Keratinocyte (primary cell): Measurements from ENCODE around the gene DHDH. TPM values are rescaled to one million over a fixed set of nuclear protein-coding genes. Genes with fewer than 3 reads are reported as not detected.

Experiments
- DNase-seq: peaks from one replicate; pipeline ENCODE4 v3.0.0-alpha.2; 2011; ENCODE audit warnings: low read depth, missing footprints, low spot score
- FAIRE-seq: peaks from 2 replicates; lab custom pipeline; 2011; peaks lifted over from hg19 to GRCh38; lab: Jason Lieb, UNC
- H2AFZ ChIP-seq: 2 replicates; pipeline ENCODE4 v1.6.0; 2012; ENCODE audit warnings: low read length, control low read depth, inconsistent platforms; ENCODE audit not compliant: control insufficient read depth
- H3K27ac ChIP-seq: 2 replicates; pipeline ENCODE4 v1.5.1; 2011; ENCODE audit warnings: low read length; ENCODE audit not compliant: control insufficient read depth, insufficient read depth
- H3K27me3 ChIP-seq: 3 replicates; pipeline ENCODE4 v1.6.0; 2011; ENCODE audit warnings: low read length; ENCODE audit not compliant: control insufficient read depth, insufficient read depth; ENCODE audit errors: extremely low read depth
- H3K36me3 ChIP-seq, 2 experiments: 2 replicates in 1 of 2; 3 replicates in 1 of 2; pipeline ENCODE4 v1.5.1; 2011; ENCODE audit warnings: low read length in 2 of 2, mild to moderate bottlenecking in 1 of 2; ENCODE audit not compliant: control insufficient read depth in 2 of 2, insufficient read depth in 2 of 2; ENCODE audit errors: extremely low read depth in 1 of 2
- H3K4me1 ChIP-seq: 3 replicates; pipeline ENCODE4 v1.5.1; 2011; ENCODE audit warnings: low read length; ENCODE audit not compliant: control insufficient read depth, insufficient read depth; ENCODE audit errors: extremely low read depth
- H3K4me2 ChIP-seq: 3 replicates; pipeline ENCODE4 v1.6.0; 2011; ENCODE audit warnings: low read depth, low read length; ENCODE audit not compliant: control insufficient read depth, insufficient read depth; ENCODE audit errors: extremely low read depth
- H3K4me3 ChIP-seq, 3 experiments: fragments of 200-600 bp in 1 of 3; sonication (generic) in 1 of 3; 2 replicates in 2 of 3; 3 replicates in 1 of 3; pipeline ENCODE4 v1.5.1; 2011 to 2016; ENCODE audit warnings: low read length in 3 of 3, mild to moderate bottlenecking in 3 of 3, control low read depth in 2 of 3, inconsistent platforms in 1 of 3, low read depth in 1 of 3, mixed read lengths in 1 of 3, mixed run types in 1 of 3, moderate library complexity in 1 of 3; ENCODE audit not compliant: control insufficient read depth in 2 of 3, insufficient read depth in 2 of 3; ENCODE audit errors: extremely low read depth in 1 of 3
- H3K79me2 ChIP-seq: 2 replicates; pipeline ENCODE4 v1.6.0; 2012; ENCODE audit warnings: low read length; ENCODE audit not compliant: control insufficient read depth, insufficient read depth
- H3K9ac ChIP-seq: 3 replicates; pipeline ENCODE4 v1.6.0; 2011; ENCODE audit warnings: low read length; ENCODE audit not compliant: control insufficient read depth, insufficient read depth; ENCODE audit errors: extremely low read depth
- H3K9me1 ChIP-seq: 3 replicates; pipeline ENCODE4 v1.6.0; 2011; ENCODE audit warnings: low read length; ENCODE audit not compliant: control insufficient read depth, insufficient read depth; ENCODE audit errors: extremely low read depth
- H3K9me3 ChIP-seq: 2 replicates; pipeline ENCODE4 v1.5.1; 2012; ENCODE audit warnings: low read depth, low read length; ENCODE audit not compliant: control insufficient read depth
- H4K20me1 ChIP-seq: 3 replicates; pipeline ENCODE4 v1.6.0; 2011; ENCODE audit warnings: low read length; ENCODE audit not compliant: control insufficient read depth, insufficient read depth; ENCODE audit errors: extremely low read depth
- EZH2 ChIP-seq: IDR thresholded peaks from one replicate; pipeline ENCODE4 v1.6.1; 2012; ENCODE audit warnings: inconsistent platforms, mild to moderate bottlenecking, low read length, moderate library complexity
- dilution Hi-C: fragments of 300-500 bp; cut with MboI; formaldehyde crosslinking; loops from one replicate; pipeline ENCODE4 v1.7.0; 2020; ENCODE audit warnings: low sequenced_read_pairs; ENCODE audit not compliant: extremely low pct_ligation_motif_present
- polyA plus RNA-seq, 5 experiments: library from polyadenylated mRNA; depleted of rRNA in 3 of 5; stranded (reverse) in 3 of 5; stranded (forward) in 1 of 5; unstranded in 1 of 5; fragments of >200 nt; gene quantifications; 1 replicate in 1 of 5; 2 replicates in 3 of 5; 3 replicates in 1 of 5; pipeline versions ENCODE4 v1.2.1 to v1.2.3, GENCODE V29; 2011 to 2012; ENCODE audit warnings: missing spikeins in 2 of 5, low read depth in 1 of 5, low replicate concordance in 1 of 5
- TF ChIP-seq, protein P1 (sequence below), 3 experiments: IDR thresholded peaks in 1 of 3; conservative IDR thresholded peaks in 1 of 3; optimal IDR thresholded peaks in 1 of 3; 2 replicates in 2 of 3; 3 replicates in 1 of 3; pipeline versions ENCODE3 to v1.5.1; 2011; ENCODE audit warnings: low read length in 3 of 3, mild to moderate bottlenecking in 3 of 3, moderate library complexity in 2 of 3, control low read depth in 1 of 3, inconsistent platforms in 1 of 3; ENCODE audit not compliant: insufficient read depth in 2 of 3; ENCODE audit errors: extremely low read depth in 1 of 3

Gene DHDH
- polyA plus RNA-seq, 1 donor (not counting 4 experiments of a cell fraction or from before 2014, with no cell fraction given) = 0.45 TPM

DNA sequence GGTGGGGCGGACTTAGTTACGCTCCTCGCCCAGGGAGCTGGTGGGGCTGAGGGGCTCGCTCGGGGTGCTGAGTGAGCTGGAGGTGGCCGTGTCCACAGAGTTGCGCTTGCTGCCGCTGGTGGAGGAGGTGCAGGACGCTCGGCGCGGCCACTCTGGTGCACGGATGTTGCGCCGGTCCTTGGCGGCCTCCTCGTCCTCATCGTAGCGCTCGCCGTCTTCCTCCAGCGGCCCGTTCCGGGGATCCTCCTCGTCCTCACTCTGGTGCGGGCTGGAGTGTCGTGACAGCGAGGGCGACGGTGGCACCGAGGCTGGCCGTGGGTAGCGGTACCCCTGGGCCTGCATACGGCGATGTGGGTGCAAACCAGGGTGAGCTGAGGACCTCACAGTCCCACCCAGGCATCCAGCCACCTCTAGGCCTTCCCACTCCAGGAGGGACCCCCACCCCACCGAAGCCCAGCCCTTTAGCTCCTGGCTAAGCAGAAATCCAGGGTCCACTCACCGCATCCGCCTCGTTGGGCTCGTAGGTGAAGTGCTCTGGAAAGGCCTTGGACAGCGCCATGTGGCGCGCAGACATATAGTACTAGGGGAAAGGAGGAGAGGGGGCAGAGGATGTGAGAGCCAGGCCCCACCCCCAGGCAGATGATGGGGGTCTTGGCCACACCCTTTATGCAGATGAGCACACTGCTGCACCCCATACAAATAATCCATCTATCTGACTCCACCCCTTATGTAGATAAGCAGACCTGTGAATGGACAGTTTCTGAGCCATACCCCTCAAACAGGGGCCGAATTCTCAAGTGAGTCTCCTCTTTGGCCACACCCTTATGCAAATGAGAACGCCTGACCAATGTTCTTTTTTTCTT, 36.0 kb downstream of the DHDH start:
- Histone ChIP-seq H3K79me2 (peaks cover 7% of the 10 kb centered on the region), H3K9me1 (peaks cover 4% of the 10 kb centered on the region), H3K27me3 (no peaks in the 10 kb centered on the region), H3K4me3 (no peak overlapping the region), H3K4me1 (peaks cover 12% of the 10 kb centered on the region), H3K27ac (no peak overlapping the region), H4K20me1 (peaks cover 6% of the 10 kb centered on the region), H2AFZ (no peak overlapping the region), H3K9me3 (no peaks in the 10 kb centered on the region), H3K36me3 (peaks cover 26 to 31% of the 10 kb centered on the region in 2 experiments), H3K4me2 (no peak overlapping the region), H3K9ac (no peak overlapping the region)
- dilution Hi-C loops = no loop called here
- FAIRE-seq (no peak), DNase-seq (no peak)
- TF ChIP-seq, protein P1, sequence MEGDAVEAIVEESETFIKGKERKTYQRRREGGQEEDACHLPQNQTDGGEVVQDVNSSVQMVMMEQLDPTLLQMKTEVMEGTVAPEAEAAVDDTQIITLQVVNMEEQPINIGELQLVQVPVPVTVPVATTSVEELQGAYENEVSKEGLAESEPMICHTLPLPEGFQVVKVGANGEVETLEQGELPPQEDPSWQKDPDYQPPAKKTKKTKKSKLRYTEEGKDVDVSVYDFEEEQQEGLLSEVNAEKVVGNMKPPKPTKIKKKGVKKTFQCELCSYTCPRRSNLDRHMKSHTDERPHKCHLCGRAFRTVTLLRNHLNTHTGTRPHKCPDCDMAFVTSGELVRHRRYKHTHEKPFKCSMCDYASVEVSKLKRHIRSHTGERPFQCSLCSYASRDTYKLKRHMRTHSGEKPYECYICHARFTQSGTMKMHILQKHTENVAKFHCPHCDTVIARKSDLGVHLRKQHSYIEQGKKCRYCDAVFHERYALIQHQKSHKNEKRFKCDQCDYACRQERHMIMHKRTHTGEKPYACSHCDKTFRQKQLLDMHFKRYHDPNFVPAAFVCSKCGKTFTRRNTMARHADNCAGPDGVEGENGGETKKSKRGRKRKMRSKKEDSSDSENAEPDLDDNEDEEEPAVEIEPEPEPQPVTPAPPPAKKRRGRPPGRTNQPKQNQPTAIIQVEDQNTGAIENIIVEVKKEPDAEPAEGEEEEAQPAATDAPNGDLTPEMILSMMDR (optimal IDR thresholded peaks at IDR 0.05 in 1 of 3, IDR thresholded peaks at IDR 0.05 in 1 of 3, conservative IDR thresholded peaks at IDR 0.05 in 1 of 3; ENCODE audit: extremely low read depth in 1 of 3, insufficient read depth in 2 of 3, low read length in 3 of 3) = no peak
- no peak for TF ChIP-seq EZH2

- Histone ChIP-seq H3K4me3 (no peak overlapping the region), H3K9me3 (no peaks in the 10 kb centered on the region), H3K4me2 (no peak overlapping the region), H4K20me1 (peaks cover 6% of the 10 kb centered on the region), H3K27me3 (no peaks in the 10 kb centered on the region), H3K4me1 (peaks cover 9% of the 10 kb centered on the region), H2AFZ (no peak overlapping the region), H3K9me1 (peaks cover 4% of the 10 kb centered on the region), H3K27ac (no peak overlapping the region), H3K79me2 (peaks cover 7% of the 10 kb centered on the region), H3K36me3 (peaks cover 26 to 34% of the 10 kb centered on the region in 2 experiments), H3K9ac (no peak overlapping the region)
- TF ChIP-seq EZH2 = no peak
- TF ChIP-seq, protein P1 (optimal IDR thresholded peaks at IDR 0.05 in 1 of 3, IDR thresholded peaks at IDR 0.05 in 1 of 3, conservative IDR thresholded peaks at IDR 0.05 in 1 of 3; ENCODE audit: extremely low read depth in 1 of 3, insufficient read depth in 2 of 3, low read length in 3 of 3) = no peak
- dilution Hi-C loops = no loop called here
- no peak for DNase-seq
- FAIRE-seq = no peak
Observed at GRCh38 chr19:48970139-48970766, 36.8 kb downstream of the DHDH start.
